Esophagus squamous epithelium (tissue), 5 donors: Measurements from ENCODE around the gene ZBTB42. TPM values are rescaled to one million over a fixed set of nuclear protein-coding genes. Genes with fewer than 3 reads are reported as not detected.

Experiments used
- DNase-seq: peaks from one replicate; lab custom pipeline; 2025; lab: John Stamatoyannopoulos, UW
- H3K27ac ChIP-seq, 4 donors: fragments of 200-600 bp; sonication (generic); one replicate each; pipeline ENCODE4 v1.5.1; 2016 to 2019; ENCODE audit warnings: mild to moderate bottlenecking in 1 of 4
- H3K27me3 ChIP-seq, 4 donors: fragments of 200-600 bp; sonication (generic); 1 replicate in 3 of 4; 2 replicates in 1 of 4; pipeline versions ENCODE4 v1.5.1 to v1.6.0; 2017 to 2021; ENCODE audit warnings: antibody characterized with exemption in 1 of 4
- H3K36me3 ChIP-seq, 3 donors: fragments of 200-600 bp; sonication (generic); one replicate each; pipeline ENCODE4 v1.5.1; 2016 to 2019
- H3K4me1 ChIP-seq, 3 donors: fragments of 200-600 bp; sonication (generic); one replicate each; pipeline ENCODE4 v1.5.1; 2017 to 2019
- H3K4me3 ChIP-seq, 4 donors: fragments of 200-600 bp; sonication (generic); 1 replicate in 3 of 4; 2 replicates in 1 of 4; pipeline ENCODE4 v1.5.1; 2016 to 2019; ENCODE audit warnings: mild to moderate bottlenecking in 2 of 4, moderate library complexity in 1 of 4
- H3K9me3 ChIP-seq, 3 donors: fragments of 200-600 bp; sonication (generic); one replicate each; pipeline ENCODE4 v1.5.1; 2016 to 2019
- CTCF ChIP-seq, 6 experiments: fragments of 450-650 bp in 4 of 6; fragments of 200-600 bp in 2 of 6; sonication (generic) in 2 of 6; IDR thresholded peaks; one replicate each; pipeline ENCODE4 v1.5.1; 2016 to 2019; ENCODE audit warnings: antibody characterized with exemption in 6 of 6, mild to moderate bottlenecking in 4 of 6, moderate library complexity in 4 of 6
- POLR2A ChIP-seq, 4 donors: fragments of 450-650 bp; IDR thresholded peaks; one replicate each; pipeline ENCODE4 v1.6.1; 2017; ENCODE audit warnings: antibody characterized with exemption in 4 of 4, mild to moderate bottlenecking in 4 of 4, moderate library complexity in 3 of 4
- WGBS, 2 donors: methylation state at CpG; one replicate each; pipeline ENCODE4 v1.1.5; 2018; 5-methylcytosine and 5-hydroxymethylcytosine counted together
- intact Hi-C: fragments of 100-400 bp; cut with DNase I; formaldehyde crosslinking; loops from one replicate; pipeline ENCODE4 v1.15.0; 2022
- total RNA-seq, 4 donors: library from RNA; depleted of rRNA; stranded (reverse); fragments of >200 nt; gene quantifications; one replicate each; pipeline ENCODE4 v1.1.0, GENCODE V29; 2016
- donor health status: DM: yes; HTN: yes; CAD: no.

Gene ZBTB42
- total RNA-seq, 4 donors from 2014 or later = 4.7 to 14.2 (median 8.4) TPM

GRCh38 chr14:104766256-104766862, 34.5 kb upstream of the ZBTB42 start:
- Histone ChIP-seq H3K4me1 (peaks cover 0 to 13% (median 7%) of the 10 kb centered on the region in 3 donors), H3K4me3 (no peak overlapping the region), H3K36me3 (peaks cover 0 to 33% (median 2%) of the 10 kb centered on the region in 3 donors), H3K27ac (no peak overlapping the region), H3K9me3 (no peaks in the 10 kb centered on the region), H3K27me3 (no peaks in the 10 kb centered on the region)
- WGBS, 2 donors = 79 to 100% methylated on average over 2 of the region's 4 CpGs
- intact Hi-C loops = loop anchor here (5.0 kb wide), 1 partner anchor 61 kb away; no protein-coding TSS in a partner anchor
- no peak for DNase-seq
- TF ChIP-seq CTCF (IDR thresholded peaks at IDR 0.05) = no peak
- no peak for TF ChIP-seq POLR2A (IDR thresholded peaks at IDR 0.05)

GRCh38 chr14:104766863-104767633, 33.9 kb upstream of the ZBTB42 start:
- H3K9me3 ChIP-seq = no peaks in the 10 kb centered on the region
- no peak for DNase-seq
- peaks cover 0 to 33% (median 7%) of the 10 kb centered on the region in 3 donors for H3K36me3 ChIP-seq
- H3K27ac ChIP-seq = no peak overlapping the region
- H3K4me3 ChIP-seq = no peak overlapping the region
- H3K4me1 ChIP-seq = peaks cover 0 to 14% (median 7%) of the 10 kb centered on the region in 3 donors
- 81 to 85% methylated on average over 12 to 14 of the region's 15 CpGs for WGBS, 2 donors
- intact Hi-C loops = loop anchor here (5.0 kb wide), 1 partner anchor 60 kb away; no protein-coding TSS in a partner anchor
- no peak for TF ChIP-seq CTCF (IDR thresholded peaks at IDR 0.05)
- no peak for TF ChIP-seq POLR2A (IDR thresholded peaks at IDR 0.05)
- no peaks in the 10 kb centered on the region for H3K27me3 ChIP-seq

- H3K36me3 ChIP-seq = peaks cover 3 to 33% (median 9%) of the 10 kb centered on the region in 3 donors
Measured at GRCh38 chr14:104767634-104767918, 33.3 kb upstream of the ZBTB42 start.

GRCh38 chr14:104768437-104769323, 32.2 kb upstream of the ZBTB42 start:
- peaks cover 0 to 19% (median 7%) of the 10 kb centered on the region in 3 donors for H3K4me1 ChIP-seq
- H3K36me3 ChIP-seq = peaks cover 11 to 42% (median 14%) of the 10 kb centered on the region in 3 donors
- intact Hi-C loops = loop anchor here (5.0 kb wide), 1 partner anchor 59 kb away; no protein-coding TSS in a partner anchor
- no peak overlapping the region for H3K4me3 ChIP-seq
- WGBS, 2 donors = 1 to 34% methylated on average over 4 to 16 of the region's 25 CpGs
- peak; percentile 89 to 99 (median 92) for TF ChIP-seq CTCF (IDR thresholded peaks at IDR 0.05)
- no peak for TF ChIP-seq POLR2A (IDR thresholded peaks at IDR 0.05)
- no peaks in the 10 kb centered on the region for H3K9me3 ChIP-seq
- no peaks in the 10 kb centered on the region for H3K27me3 ChIP-seq
- peak; percentile 50 for DNase-seq
- peak overlapping the region in 3 of 4 donors; percentile 8 to 42 (median 11) for H3K27ac ChIP-seq

More at GRCh38 chr14:104767634-104767918, 33.3 kb upstream of the ZBTB42 start:
- Histone ChIP-seq H3K9me3 (no peaks in the 10 kb centered on the region), H3K27me3 (no peaks in the 10 kb centered on the region), H3K27ac (no peak overlapping the region), H3K4me1 (peaks cover 0 to 19% (median 7%) of the 10 kb centered on the region in 3 donors), H3K4me3 (no peak overlapping the region)
- 70 to 100% methylated on average over 2 to 4 of the region's 5 CpGs for WGBS, 2 donors
- intact Hi-C loops = loop anchor here (5.0 kb wide), 1 partner anchor 60 kb away; no protein-coding TSS in a partner anchor
- TF ChIP-seq POLR2A (IDR thresholded peaks at IDR 0.05) = no peak
- no peak for TF ChIP-seq CTCF (IDR thresholded peaks at IDR 0.05)
- DNase-seq = no peak
